PC-9 (cell line): ENCODE data around the gene IQSEC3. TPM values are rescaled to one million over a fixed set of nuclear protein-coding genes. Genes with fewer than 3 reads are reported as not detected.

Experiments used
- BruUV-seq: library from RNA; stranded (reverse); fragments of 400-500 nt; replicated peaks from 2 replicates; lab custom pipeline; 2021; lab: Mats Ljungman, UMichigan
- CTCF ChIA-PET: fragments of 300-600 bp; sonication (Branson Sonifier 250); formaldehyde crosslinking; loops from one replicate; lab custom pipeline; 2022; ENCODE audit warnings: antibody characterized with exemption; lab: Charles Lee
- POLR2A ChIA-PET: fragments of 300-600 bp; sonication (Branson Sonifier 250); formaldehyde crosslinking; loops from one replicate; lab custom pipeline; 2022; ENCODE audit warnings: antibody characterized with exemption; ENCODE audit not compliant: unreplicated experiment; lab: Charles Lee
- DNase-seq, 2 experiments: peaks; one replicate each; pipeline versions ENCODE4 v3.0.0 to v3.0.0-alpha.2; 2015 to 2022; ENCODE audit warnings: mixed read lengths in 1 of 2
- H2AFZ ChIP-seq: fragments of 200-600 bp; sonication (generic); 2 replicates; pipeline ENCODE4 v1.8.1; 2017; ENCODE audit warnings: antibody characterized with exemption
- H3F3A ChIP-seq: fragments of 200-600 bp; sonication (generic); 2 replicates; pipeline ENCODE4 v1.8.1; 2017; ENCODE audit warnings: antibody characterized with exemption, mild to moderate bottlenecking, low read depth; ENCODE audit not compliant: insufficient read depth
- H3K27ac ChIP-seq: fragments of 200-600 bp; sonication (generic); 2 replicates; pipeline ENCODE4 v1.6.1; 2016; ENCODE audit warnings: mixed run types
- H3K27me3 ChIP-seq: fragments of 200-600 bp; sonication (generic); 2 replicates; pipeline ENCODE4 v1.6.1; 2016; ENCODE audit warnings: low read depth, mixed run types; ENCODE audit not compliant: insufficient read depth
- H3K36me3 ChIP-seq: fragments of 200-600 bp; sonication (generic); 2 replicates; pipeline ENCODE4 v1.6.1; 2016; ENCODE audit warnings: low read depth, mixed run types
- H3K4me1 ChIP-seq: fragments of 200-600 bp; sonication (generic); replicated peaks from 2 replicates; pipeline ENCODE4 v1.6.1; 2016; ENCODE audit warnings: mixed run types; ENCODE audit not compliant: insufficient read depth
- H3K4me2 ChIP-seq: fragments of 200-600 bp; sonication (generic); 2 replicates; pipeline ENCODE4 v1.6.1; 2017; ENCODE audit warnings: mixed run types
- H3K4me3 ChIP-seq: fragments of 200-600 bp; sonication (generic); 2 replicates; pipeline ENCODE4 v1.6.1; 2016; ENCODE audit warnings: mixed run types
- H3K79me2 ChIP-seq: fragments of 200-600 bp; sonication (generic); 2 replicates; pipeline ENCODE4 v1.6.1; 2017; ENCODE audit warnings: low read depth, mixed run types
- H3K9me2 ChIP-seq: fragments of 200-600 bp; sonication (generic); 2 replicates; pipeline ENCODE4 v1.8.1; 2017; ENCODE audit warnings: mild to moderate bottlenecking; ENCODE audit not compliant: insufficient read depth
- H3K9me3 ChIP-seq: fragments of 200-600 bp; sonication (generic); 2 replicates; pipeline ENCODE4 v1.8.1; 2016; ENCODE audit warnings: low read depth; ENCODE audit not compliant: insufficient read depth
- H4K20me1 ChIP-seq: fragments of 200-600 bp; sonication (generic); 2 replicates; pipeline ENCODE4 v1.8.1; 2017; ENCODE audit not compliant: insufficient read depth
- EZH2 ChIP-seq: fragments of 200-600 bp; sonication (generic); IDR thresholded peaks from 2 replicates; pipeline ENCODE4 v1.8.0; 2017; ENCODE audit warnings: antibody characterized with exemption, low read depth
- intact Hi-C: fragments of 100-400 bp; cut with micrococcal nuclease; formaldehyde crosslinking; loops from one replicate; pipeline ENCODE4 v1.10.0; 2022; ENCODE audit not compliant: unreplicated experiment
- total RNA-seq: library from RNA; stranded (reverse); gene quantifications from 2 replicates; pipeline ENCODE4 v1.2.3, GENCODE V29; 2021
- TF ChIP-seq, protein P1 (sequence below): fragments of 200-600 bp; sonication (generic); conservative IDR thresholded peaks from 2 replicates; pipeline ENCODE4 v1.6.1; 2017; ENCODE audit warnings: mixed run types, antibody characterized with exemption, mild to moderate bottlenecking, moderate library complexity

Gene IQSEC3
- total RNA-seq, 1 experiment from 2014 or later, result not detected

DNA sequence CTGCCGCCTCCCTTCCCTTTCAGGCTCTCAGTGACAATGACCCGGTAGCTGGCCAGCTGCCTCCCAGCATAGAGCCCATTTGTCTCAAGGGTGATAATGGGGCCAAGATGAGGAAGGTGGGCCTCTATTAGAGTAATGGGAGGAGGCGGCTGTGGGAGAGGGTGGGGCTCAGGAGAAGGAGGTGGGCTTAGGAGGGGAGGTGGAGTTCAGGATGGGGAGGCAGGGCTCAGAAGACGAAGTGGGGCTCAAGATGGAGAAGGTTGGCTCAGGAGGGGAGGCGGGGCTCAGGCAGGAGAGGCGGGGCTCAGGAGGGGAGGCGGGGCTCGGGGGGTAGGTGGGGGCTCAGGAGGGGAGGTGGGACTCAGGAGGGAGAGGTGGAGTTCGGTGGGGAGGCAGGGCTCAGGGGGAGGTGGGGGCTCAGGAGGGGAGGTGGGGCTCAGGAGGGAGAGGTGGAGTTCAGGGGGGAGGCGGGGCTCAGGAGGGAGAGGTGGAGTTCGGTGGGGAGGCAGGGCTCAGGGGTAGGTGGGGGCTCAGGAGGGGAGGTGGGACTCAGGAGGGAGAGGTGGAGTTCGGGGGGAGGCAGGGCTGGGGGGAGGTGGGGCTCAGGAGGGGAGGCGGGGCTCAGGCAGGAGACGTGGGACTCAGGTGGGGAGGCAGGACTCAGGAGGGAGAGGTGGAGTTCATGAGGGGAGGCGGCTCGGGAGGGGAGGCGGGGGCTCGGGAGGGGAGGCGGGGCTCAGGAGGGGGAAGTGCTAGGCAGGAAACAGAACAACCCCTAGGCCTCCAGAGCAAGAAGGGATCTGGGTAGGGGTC is 36.8 kb downstream of the IQSEC3 start:
- Histone ChIP-seq H2AFZ (no peak overlapping the region), H3K4me3 (no peak overlapping the region), H3K79me2 (no peaks in the 10 kb centered on the region), H3K4me2 (no peak overlapping the region), H3K9me2 (no peaks in the 10 kb centered on the region), H4K20me1 (no peaks in the 10 kb centered on the region), H3F3A (no peaks in the 10 kb centered on the region; the same call in 1 of the 2 replicates), H3K4me1 (0 out of 2 replicates have a peak, but pooled peaks cover 4% of the 10 kb centered on the region), H3K27me3 (peaks cover 46% of the 10 kb centered on the region), H3K36me3 (no peaks in the 10 kb centered on the region), H3K9me3 (no peaks in the 10 kb centered on the region), H3K27ac (no peak overlapping the region)
- no TSS peak for BruUV-seq
- intact Hi-C loops, result no loop called here
- no peak for DNase-seq
- TF ChIP-seq EZH2, result no peak
- TF ChIP-seq, protein P1, sequence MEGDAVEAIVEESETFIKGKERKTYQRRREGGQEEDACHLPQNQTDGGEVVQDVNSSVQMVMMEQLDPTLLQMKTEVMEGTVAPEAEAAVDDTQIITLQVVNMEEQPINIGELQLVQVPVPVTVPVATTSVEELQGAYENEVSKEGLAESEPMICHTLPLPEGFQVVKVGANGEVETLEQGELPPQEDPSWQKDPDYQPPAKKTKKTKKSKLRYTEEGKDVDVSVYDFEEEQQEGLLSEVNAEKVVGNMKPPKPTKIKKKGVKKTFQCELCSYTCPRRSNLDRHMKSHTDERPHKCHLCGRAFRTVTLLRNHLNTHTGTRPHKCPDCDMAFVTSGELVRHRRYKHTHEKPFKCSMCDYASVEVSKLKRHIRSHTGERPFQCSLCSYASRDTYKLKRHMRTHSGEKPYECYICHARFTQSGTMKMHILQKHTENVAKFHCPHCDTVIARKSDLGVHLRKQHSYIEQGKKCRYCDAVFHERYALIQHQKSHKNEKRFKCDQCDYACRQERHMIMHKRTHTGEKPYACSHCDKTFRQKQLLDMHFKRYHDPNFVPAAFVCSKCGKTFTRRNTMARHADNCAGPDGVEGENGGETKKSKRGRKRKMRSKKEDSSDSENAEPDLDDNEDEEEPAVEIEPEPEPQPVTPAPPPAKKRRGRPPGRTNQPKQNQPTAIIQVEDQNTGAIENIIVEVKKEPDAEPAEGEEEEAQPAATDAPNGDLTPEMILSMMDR, result no peak
- ChIA-PET CTCF (no interaction called here), POLR2A (no interaction called here)

DNA sequence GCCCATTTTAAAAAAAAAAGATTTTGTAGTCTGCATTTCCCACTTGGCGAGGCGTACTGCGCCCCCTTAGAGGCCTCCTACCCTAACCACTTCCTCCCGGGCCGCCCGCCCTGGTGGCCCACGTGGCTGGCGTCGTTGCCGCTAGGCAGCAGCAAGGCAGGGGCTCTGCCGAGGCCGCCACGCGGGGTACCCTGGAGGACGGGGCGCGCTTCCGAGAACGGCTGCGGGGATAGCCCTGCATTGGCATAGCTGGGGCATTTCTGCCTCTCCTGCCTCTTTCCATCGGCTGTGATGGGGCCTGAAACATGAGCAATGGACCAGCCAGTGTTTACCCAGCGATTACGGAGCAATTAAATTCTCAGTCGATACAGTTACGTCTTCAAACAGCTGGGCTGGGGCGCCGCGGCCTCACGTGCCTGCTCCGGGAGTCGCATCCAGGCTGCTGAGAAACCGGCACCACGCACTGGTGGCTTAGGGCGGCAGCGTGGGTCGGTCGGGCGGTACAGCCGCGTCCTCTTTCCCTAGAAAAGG is 38.0 kb downstream of the IQSEC3 start:
- 0 out of 2 replicates have a peak, but pooled peaks cover 4% of the 10 kb centered on the region for H3K4me1 ChIP-seq
- H3K4me2 ChIP-seq, result no peak overlapping the region
- no peak overlapping the region for H3K4me3 ChIP-seq
- ChIA-PET CTCF (no interaction called here), POLR2A (no interaction called here)
- H3K9me3 ChIP-seq, result no peaks in the 10 kb centered on the region
- no peaks in the 10 kb centered on the region for H3K9me2 ChIP-seq
- BruUV-seq, result no TSS peak
- no peaks in the 10 kb centered on the region for H4K20me1 ChIP-seq
- peaks cover 39% of the 10 kb centered on the region for H3K27me3 ChIP-seq
- H2AFZ ChIP-seq, result no peak overlapping the region
- H3K79me2 ChIP-seq, result no peaks in the 10 kb centered on the region
- TF ChIP-seq, protein P1, result no peak
- TF ChIP-seq EZH2, result no peak
- intact Hi-C loops, result no loop called here
- H3K36me3 ChIP-seq, result no peaks in the 10 kb centered on the region
- no peak for DNase-seq
- no peaks in the 10 kb centered on the region; the same call in 1 of the 2 replicates for H3F3A ChIP-seq
- no peak overlapping the region for H3K27ac ChIP-seq

DNA sequence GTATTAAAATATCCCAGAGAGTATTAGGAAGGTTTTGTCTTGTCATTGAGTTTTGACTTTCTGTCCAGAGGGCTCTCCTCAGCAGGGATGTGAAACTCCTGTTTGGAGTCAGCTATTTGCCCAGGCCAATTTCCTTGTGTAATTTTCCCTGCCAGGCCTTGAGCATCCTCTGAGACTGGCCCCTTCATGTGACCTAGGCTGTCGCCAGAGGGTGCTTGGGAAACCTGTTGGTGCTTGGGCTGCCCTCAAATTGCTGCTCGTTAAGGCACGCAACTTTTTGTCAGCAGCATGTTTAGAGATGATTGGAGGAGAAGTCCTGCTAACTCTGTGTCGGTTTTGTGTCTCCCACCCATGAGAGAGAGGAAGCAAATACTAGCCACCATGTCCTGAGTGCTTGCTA is 39.1 kb downstream of the IQSEC3 start:
- intact Hi-C loops, result no loop called here
- DNase-seq, result no peak
- CTCF ChIA-PET, result no interaction called here
- peaks cover 37% of the 10 kb centered on the region for H3K27me3 ChIP-seq
- BruUV-seq, result no TSS peak
- H3K4me1 ChIP-seq, result 0 out of 2 replicates have a peak, but pooled peaks cover 4% of the 10 kb centered on the region
- H4K20me1 ChIP-seq, result no peaks in the 10 kb centered on the region
- no peaks in the 10 kb centered on the region for H3K79me2 ChIP-seq
- H2AFZ ChIP-seq, result no peak overlapping the region
- POLR2A ChIA-PET, result no interaction called here
- no peaks in the 10 kb centered on the region; the same call in 1 of the 2 replicates for H3F3A ChIP-seq
- H3K4me3 ChIP-seq, result no peak overlapping the region
- H3K27ac ChIP-seq, result no peak overlapping the region
- TF ChIP-seq EZH2, result no peak
- TF ChIP-seq, protein P1, result no peak
- H3K9me3 ChIP-seq, result no peaks in the 10 kb centered on the region
- H3K36me3 ChIP-seq, result no peaks in the 10 kb centered on the region
- no peak overlapping the region for H3K4me2 ChIP-seq
- H3K9me2 ChIP-seq, result no peaks in the 10 kb centered on the region
